H7 (cell line): ENCODE data around the gene HOXA6. TPM values are rescaled to one million over a fixed set of nuclear protein-coding genes. Genes with fewer than 3 reads are reported as not detected.
A peak's percentile ranks its signal among the peaks of the same experiment; 100 is the strongest.

Experiments used
- DNase-seq: peaks from one replicate; pipeline ENCODE4 v3.0.0; 2012
- H3K27me3 ChIP-seq: 2 replicates; pipeline ENCODE4 v1.6.0; 2011; ENCODE audit warnings: mild to moderate bottlenecking, low read length; ENCODE audit not compliant: control insufficient read depth, insufficient read depth
- H3K36me3 ChIP-seq: replicated peaks from 2 replicates; pipeline ENCODE4 v1.5.1; 2011; ENCODE audit warnings: low read length; ENCODE audit not compliant: control insufficient read depth, insufficient read depth
- H3K4me3 ChIP-seq: 2 replicates; pipeline ENCODE4 v1.5.1; 2011; ENCODE audit warnings: low read depth, mild to moderate bottlenecking, control low read depth, low read length, moderate library complexity; ENCODE audit not compliant: insufficient read depth
- total RNA-seq: library from RNA; depleted of rRNA; stranded (reverse); fragments of >200 nt; shearing (Covaris generic); gene quantifications from 2 replicates; pipeline ENCODE4 v1.2.3, GENCODE V29; 2014; rRNA removed

The HOXA6 gene
- total RNA-seq, 1 experiment from 2014 or later = not detected

DNA sequence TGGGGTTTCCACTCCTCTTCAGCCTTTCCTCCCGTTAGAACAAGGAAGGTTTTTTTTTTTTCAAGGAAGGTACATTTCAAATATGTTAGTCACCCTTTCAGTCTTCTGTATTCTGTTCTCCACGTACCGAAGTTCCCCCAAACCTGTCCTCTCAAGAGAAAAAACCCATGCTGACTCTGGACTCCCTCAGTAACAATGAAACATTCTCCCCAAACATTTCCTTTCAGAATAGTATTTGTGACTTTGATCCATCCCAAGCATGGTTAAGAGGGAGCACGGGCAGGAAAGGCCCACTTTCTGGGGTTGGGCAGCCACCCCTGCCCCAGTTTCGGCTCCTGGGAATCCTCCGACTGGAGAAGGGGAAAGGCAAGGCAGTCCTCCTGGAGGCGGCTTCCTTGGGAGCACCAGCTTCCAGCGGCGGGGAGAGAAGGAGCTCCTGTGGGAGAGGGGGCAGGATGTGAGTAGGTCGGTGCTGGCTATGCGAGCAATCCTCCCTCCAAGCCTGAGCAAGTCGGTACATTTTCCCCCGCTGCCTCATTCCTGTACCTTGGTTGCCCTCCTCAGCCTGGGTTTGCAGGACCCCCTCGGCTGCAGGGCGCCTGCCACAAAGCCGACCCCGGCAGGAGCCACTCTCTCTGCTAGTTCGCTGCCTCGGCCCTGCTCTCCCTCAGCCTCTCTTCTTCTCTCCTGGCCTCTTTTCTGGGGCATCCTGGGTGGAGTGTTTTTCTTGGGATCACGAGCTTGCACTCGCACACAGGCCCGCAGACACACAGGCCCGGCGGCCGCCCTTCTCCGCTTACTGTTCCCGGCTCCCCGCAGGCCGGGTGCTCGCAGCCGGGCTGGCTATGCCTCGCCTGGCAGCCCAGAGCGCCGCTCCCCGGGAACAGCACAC, 49.6 kb downstream of the HOXA6 start:
- peaks cover 100% of the 10 kb centered on the region for H3K27me3 ChIP-seq
- peak; percentile 79 for DNase-seq
- no peaks in the 10 kb centered on the region for H3K36me3 ChIP-seq
- no peak overlapping the region for H3K4me3 ChIP-seq

- Histone ChIP-seq H3K27me3 (peaks cover 98% of the 10 kb centered on the region), H3K4me3 (peak overlapping the region; percentile 39), H3K36me3 (no peaks in the 10 kb centered on the region)
- DNase-seq = peak; percentile 81
Measured at GRCh38 chr7:27096768-27097514, 50.6 kb downstream of the HOXA6 start.

- peak; percentile 92 for DNase-seq
- Histone ChIP-seq H3K27me3 (peaks cover 90% of the 10 kb centered on the region), H3K36me3 (no peaks in the 10 kb centered on the region), H3K4me3 (peak within 1 kb of the TSS; percentile 39)
Measured at GRCh38 chr7:27095897-27096767, 51.4 kb downstream of the HOXA6 start, which contains the start of gene HOXA1. HOXA1 (minus strand) TSS chr7:27096000; CDS start chr7:27095912, 88 bp downstream.

Other genes starting within 250 kb of the HOXA6 start
- gene HOXA1, start 51.8 kb downstream of the HOXA6 start, total RNA-seq = 0.10 TPM in 1 of 2 replicates, not detected in the other
- gene HOXA2, start 45.1 kb downstream of the HOXA6 start, total RNA-seq = not detected in 2 replicates
- not detected in 2 replicates for gene HOXA4, start 17.0 kb downstream of the HOXA6 start, total RNA-seq
- gene HOXA5, start 4.1 kb downstream of the HOXA6 start, total RNA-seq = not detected in 2 replicates
- gene HOXA3, start 4.8 kb upstream of the HOXA6 start, total RNA-seq = not detected in 2 replicates
- not detected in 2 replicates for gene HOXA7, start 8.9 kb upstream of the HOXA6 start, total RNA-seq
- gene HOXA9, start 17.8 kb upstream of the HOXA6 start, total RNA-seq = not detected in 2 replicates
- not detected in 2 replicates for gene HOXA10, start 26.5 kb upstream of the HOXA6 start, total RNA-seq
- gene HOXA11, start 37.5 kb upstream of the HOXA6 start, total RNA-seq = not detected in 2 replicates
- not detected in 2 replicates for gene HOXA13, start 52.3 kb upstream of the HOXA6 start, total RNA-seq
- not detected in 2 replicates for gene EVX1, start 95.0 kb upstream of the HOXA6 start, total RNA-seq